ENCODE results near the gene CAPN1.

CAPN1 gene

GRCh38 chr11:65181569-65182257 lies at the start of gene CAPN1:
TSS of gene CAPN1 (plus strand) at chr11:65181928. CDS start at chr11:65182702, 774 bp downstream.
- peak; percentile 75 for DNase-seq (ENCODE audit: low read depth)
- peak within 1 kb of the TSS; percentile 87 for H3K4me3 ChIP-seq (ENCODE audit: low read depth, low read length)
- no peak for TF ChIP-seq CTCF (conservative IDR thresholded peaks at IDR 0.05; ENCODE audit: low read depth, low read length)

GRCh38 chr11:65132238-65132987 lies 49.3 kb upstream of the CAPN1 start:
- peak overlapping the region; percentile 93 for H3K4me3 ChIP-seq (ENCODE audit: low read depth, low read length)
- no peak for DNase-seq (ENCODE audit: low read depth)
- no peak for TF ChIP-seq CTCF (conservative IDR thresholded peaks at IDR 0.05; ENCODE audit: low read depth, low read length)

- peak; percentile 35 for DNase-seq (ENCODE audit: low read depth)
- no peak for TF ChIP-seq CTCF (conservative IDR thresholded peaks at IDR 0.05; ENCODE audit: low read depth, low read length)
These were observed 48.6 kb upstream of the CAPN1 start for GRCh38 chr11:65132988-65133700.

GRCh38 chr11:65133724-65134123 lies 48.0 kb upstream of the CAPN1 start:
- peak; percentile 52 for DNase-seq (ENCODE audit: low read depth)
- no peak for TF ChIP-seq CTCF (conservative IDR thresholded peaks at IDR 0.05; ENCODE audit: low read depth, low read length)
- H3K4me3 ChIP-seq (ENCODE audit: low read depth, low read length): peak overlapping the region; percentile 93

More at GRCh38 chr11:65132988-65133700, 48.6 kb upstream of the CAPN1 start:
- H3K4me3 ChIP-seq (ENCODE audit: low read depth, low read length): peak overlapping the region; percentile 93

- TF ChIP-seq CTCF (conservative IDR thresholded peaks at IDR 0.05; ENCODE audit: low read depth, low read length): no peak
- DNase-seq (ENCODE audit: low read depth): peak; percentile 86
- H3K4me3 ChIP-seq (ENCODE audit: low read depth, low read length): peak within 1 kb of the TSS; percentile 93
These were observed 47.3 kb upstream of the CAPN1 start, which contains the start of gene SYVN1 for GRCh38 chr11:65134240-65134951. TSS of gene SYVN1 (minus strand) at chr11:65134519. CDS start at chr11:65133601, 918 bp downstream.

- no peak for TF ChIP-seq CTCF (conservative IDR thresholded peaks at IDR 0.05; ENCODE audit: low read depth, low read length)
These were observed 46.6 kb upstream of the CAPN1 start for GRCh38 chr11:65134952-65135632.

More at GRCh38 chr11:65134952-65135632, 46.6 kb upstream of the CAPN1 start:
- DNase-seq (ENCODE audit: low read depth): peak; percentile 98
- H3K4me3 ChIP-seq (ENCODE audit: low read depth, low read length): peak overlapping the region; percentile 93

Data from choroid plexus epithelial cell (primary cell).